Kidney epithelial cell (primary cell): Measurements from ENCODE around the gene GSTK1. TPM values are rescaled to one million over a fixed set of nuclear protein-coding genes. Genes with fewer than 3 reads are reported as not detected.

Experiments used
- DNase-seq: peaks from one replicate; pipeline ENCODE4 v3.0.0-alpha.2; 2010; ENCODE audit warnings: low read depth
- H3K27me3 ChIP-seq: 2 replicates; pipeline ENCODE4 v1.6.0; 2011; ENCODE audit warnings: low read length; ENCODE audit not compliant: control insufficient read depth, insufficient read depth
- H3K36me3 ChIP-seq: 2 replicates; pipeline ENCODE4 v1.5.1; 2011; ENCODE audit warnings: low read length; ENCODE audit not compliant: control insufficient read depth, insufficient read depth
- H3K4me3 ChIP-seq: 2 replicates; pipeline ENCODE4 v1.5.1; 2011; ENCODE audit warnings: low read depth, mild to moderate bottlenecking, control low read depth, low read length
- total RNA-seq: library from RNA; depleted of rRNA; stranded (reverse); fragments of >200 nt; gene quantifications from 2 replicates; pipeline ENCODE4 v1.2.3, GENCODE V29; 2015
- TF ChIP-seq, protein P1 (sequence below): IDR thresholded peaks from 2 replicates; pipeline ENCODE4 v1.5.1; 2011; ENCODE audit warnings: mild to moderate bottlenecking, moderate library complexity, low read length, control low read depth, inconsistent platforms; ENCODE audit not compliant: insufficient read depth, poor library complexity, severe bottlenecking

Gene GSTK1
- total RNA-seq, 1 donor from 2014 or later: 139 TPM

DNA sequence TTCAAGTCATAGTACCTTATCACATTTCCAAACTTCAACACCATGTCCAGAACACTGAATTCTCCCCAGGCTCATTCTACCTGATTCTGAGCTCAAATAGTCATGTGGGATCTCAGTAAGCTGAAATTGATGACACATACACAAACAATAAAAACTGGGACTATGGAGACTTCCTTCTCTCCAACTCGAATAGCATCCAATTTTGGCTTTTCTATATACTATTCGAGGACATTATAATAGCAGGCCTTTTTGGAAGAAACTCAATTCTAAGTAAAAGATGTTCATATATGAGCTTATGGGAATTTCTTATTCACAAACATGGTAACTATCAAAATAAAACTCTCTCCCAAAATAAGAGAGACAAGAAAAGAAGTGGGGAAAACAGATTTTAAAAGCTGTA, 42.0 kb upstream of the GSTK1 start:
- no peak for DNase-seq
- TF ChIP-seq, protein P1, sequence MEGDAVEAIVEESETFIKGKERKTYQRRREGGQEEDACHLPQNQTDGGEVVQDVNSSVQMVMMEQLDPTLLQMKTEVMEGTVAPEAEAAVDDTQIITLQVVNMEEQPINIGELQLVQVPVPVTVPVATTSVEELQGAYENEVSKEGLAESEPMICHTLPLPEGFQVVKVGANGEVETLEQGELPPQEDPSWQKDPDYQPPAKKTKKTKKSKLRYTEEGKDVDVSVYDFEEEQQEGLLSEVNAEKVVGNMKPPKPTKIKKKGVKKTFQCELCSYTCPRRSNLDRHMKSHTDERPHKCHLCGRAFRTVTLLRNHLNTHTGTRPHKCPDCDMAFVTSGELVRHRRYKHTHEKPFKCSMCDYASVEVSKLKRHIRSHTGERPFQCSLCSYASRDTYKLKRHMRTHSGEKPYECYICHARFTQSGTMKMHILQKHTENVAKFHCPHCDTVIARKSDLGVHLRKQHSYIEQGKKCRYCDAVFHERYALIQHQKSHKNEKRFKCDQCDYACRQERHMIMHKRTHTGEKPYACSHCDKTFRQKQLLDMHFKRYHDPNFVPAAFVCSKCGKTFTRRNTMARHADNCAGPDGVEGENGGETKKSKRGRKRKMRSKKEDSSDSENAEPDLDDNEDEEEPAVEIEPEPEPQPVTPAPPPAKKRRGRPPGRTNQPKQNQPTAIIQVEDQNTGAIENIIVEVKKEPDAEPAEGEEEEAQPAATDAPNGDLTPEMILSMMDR: no peak
- no peaks in the 10 kb centered on the region for H3K36me3 ChIP-seq
- H3K27me3 ChIP-seq: no peaks in the 10 kb centered on the region
- H3K4me3 ChIP-seq: no peak overlapping the region

DNA sequence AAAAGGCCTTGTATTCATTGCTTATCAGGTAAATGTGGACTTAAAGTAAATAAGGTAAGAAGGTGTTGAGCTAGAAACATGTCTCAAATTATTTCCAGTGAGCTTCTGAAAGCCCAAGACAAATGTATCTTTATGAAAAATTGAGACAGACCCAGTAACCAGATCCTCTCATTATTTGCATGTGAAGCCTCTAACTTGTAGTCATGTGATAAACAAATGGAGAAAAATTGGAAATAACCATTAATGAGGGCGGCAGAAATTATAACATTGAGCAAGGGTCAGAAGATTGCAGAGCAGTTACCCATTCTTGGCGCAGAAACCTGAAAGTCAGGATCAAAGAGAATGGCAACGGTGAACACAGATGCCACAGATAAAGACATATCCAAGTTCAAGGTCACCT, 41.5 kb upstream of the GSTK1 start, which contains the start of gene TAS2R40:
TAS2R40 (plus strand) TSS at position 301 of the 400 bp plus-strand sequence; CDS start at position 343, 42 bp downstream.
- TF ChIP-seq, protein P1: no peak
- Histone ChIP-seq H3K4me3 (no peak within 1 kb of the TSS), H3K36me3 (no peaks in the 10 kb centered on the region), H3K27me3 (no peaks in the 10 kb centered on the region)
- no peak for DNase-seq

DNA sequence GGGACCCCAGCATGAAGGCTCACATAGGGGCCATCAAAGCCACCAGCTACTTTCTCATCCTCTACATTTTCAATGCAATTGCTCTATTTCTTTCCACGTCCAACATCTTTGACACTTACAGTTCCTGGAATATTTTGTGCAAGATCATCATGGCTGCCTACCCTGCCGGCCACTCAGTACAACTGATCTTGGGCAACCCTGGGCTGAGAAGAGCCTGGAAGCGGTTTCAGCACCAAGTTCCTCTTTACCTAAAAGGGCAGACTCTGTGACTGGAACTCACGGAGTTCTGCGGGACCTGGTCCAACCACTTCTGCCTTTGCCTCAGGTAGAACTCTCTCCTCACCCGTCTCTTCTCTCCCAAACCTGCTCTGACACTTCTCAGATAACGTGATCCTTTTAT, 40.5 kb upstream of the GSTK1 start:
- Histone ChIP-seq H3K4me3 (no peak overlapping the region), H3K27me3 (no peaks in the 10 kb centered on the region), H3K36me3 (no peaks in the 10 kb centered on the region)
- no peak for DNase-seq
- TF ChIP-seq, protein P1: no peak

DNA sequence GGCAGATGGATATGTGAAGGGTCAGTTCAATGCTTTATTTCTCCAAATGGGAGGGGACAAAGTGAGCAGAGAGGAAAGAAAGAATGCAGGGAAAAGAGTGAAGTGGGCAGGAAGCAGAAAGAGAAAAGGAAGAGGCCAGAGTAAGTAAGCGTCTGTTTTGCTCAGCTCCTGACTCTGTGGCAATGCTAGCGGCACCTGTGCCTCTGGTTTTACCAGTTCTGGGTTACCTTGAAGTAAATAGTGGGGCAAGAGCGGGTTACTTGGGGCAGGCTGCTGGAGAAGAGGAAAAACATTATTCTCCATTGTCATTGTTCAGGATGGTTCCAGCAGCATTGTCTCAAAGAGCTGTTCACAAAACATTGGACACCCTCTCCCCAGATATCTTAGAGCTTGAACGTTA, 39.5 kb upstream of the GSTK1 start:
- no peak for DNase-seq
- TF ChIP-seq, protein P1: no peak
- Histone ChIP-seq H3K36me3 (no peaks in the 10 kb centered on the region), H3K27me3 (no peaks in the 10 kb centered on the region), H3K4me3 (no peak overlapping the region)

DNA sequence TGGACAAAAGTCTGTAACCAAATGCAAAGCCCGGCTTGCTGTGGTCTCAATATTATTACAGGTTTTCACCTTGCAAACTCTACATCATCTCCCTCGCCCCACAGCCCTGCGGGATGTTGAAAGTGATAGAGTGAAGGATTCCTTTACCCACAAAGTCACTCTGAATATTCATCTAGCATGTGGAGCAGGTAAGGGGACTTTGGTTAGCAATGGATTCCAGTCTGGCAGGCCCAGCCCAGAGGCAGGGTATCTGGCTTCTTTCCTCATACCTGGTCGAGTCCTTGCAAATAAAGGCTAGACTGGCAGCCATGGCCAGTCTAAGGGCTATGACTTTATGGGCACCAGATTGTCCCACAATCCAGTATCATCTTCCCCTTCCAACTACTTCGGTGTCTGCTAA, 38.2 kb upstream of the GSTK1 start:
- no peak for DNase-seq
- TF ChIP-seq, protein P1: no peak
- no peaks in the 10 kb centered on the region for H3K27me3 ChIP-seq
- H3K36me3 ChIP-seq: no peaks in the 10 kb centered on the region
- no peak overlapping the region for H3K4me3 ChIP-seq

DNA sequence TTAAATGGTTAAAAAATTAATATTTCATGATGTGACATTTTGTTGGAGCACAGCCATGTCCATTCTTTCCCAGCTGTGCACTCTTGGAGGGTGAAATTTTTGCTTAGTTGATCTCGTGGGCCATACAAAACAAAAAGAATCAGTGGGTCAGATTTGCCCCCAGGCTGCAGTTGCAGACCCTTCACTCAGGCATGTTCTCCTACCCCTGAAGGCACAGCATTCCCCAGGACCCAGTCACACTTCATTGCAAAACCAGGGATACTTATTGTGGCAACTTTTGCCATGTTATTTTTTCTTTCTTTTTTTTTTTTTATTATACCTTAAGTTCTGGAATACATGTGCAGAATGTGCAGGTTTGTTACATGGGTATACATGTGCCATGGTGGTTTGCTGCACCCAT, 35.4 kb upstream of the GSTK1 start:
- no peaks in the 10 kb centered on the region for H3K27me3 ChIP-seq
- no peak overlapping the region for H3K4me3 ChIP-seq
- DNase-seq: no peak
- TF ChIP-seq, protein P1: no peak
- no peaks in the 10 kb centered on the region for H3K36me3 ChIP-seq
